Upper lobe of left lung (tissue), 6 donors: ENCODE results near the gene TMEM119. TPM values are rescaled to one million over a fixed set of nuclear protein-coding genes. Genes with fewer than 3 reads are reported as not detected.

Experiments used
- ATAC-seq, 2 donors: fragments of 200-7000 bp; cut with Tn5 transposase; one replicate each; pipeline ENCODE4 v1.9.1; 2022; ENCODE audit warnings: mild to moderate bottlenecking in 2 of 2, moderate library complexity in 2 of 2; ENCODE audit not compliant: low FRiP score in 2 of 2
- DNase-seq, 2 donors: peaks; one replicate each; pipeline ENCODE4 v3.0.0-alpha.2; 2019 to 2020
- H3K27ac ChIP-seq, 4 donors: fragments of 200-600 bp; sonication (generic); one replicate each; pipeline ENCODE4 v1.5.1; 2016 to 2019
- H3K27me3 ChIP-seq, 4 donors: fragments of 200-600 bp; sonication (generic); one replicate each; pipeline ENCODE4 v1.5.1; 2017 to 2019
- H3K36me3 ChIP-seq, 4 donors: fragments of 200-600 bp; sonication (generic); one replicate each; pipeline ENCODE4 v1.5.1; 2016 to 2019
- H3K4me1 ChIP-seq, 4 donors: fragments of 200-600 bp; sonication (generic); one replicate each; pipeline ENCODE4 v1.5.1; 2018 to 2019
- H3K4me3 ChIP-seq, 4 donors: fragments of 200-600 bp; sonication (generic); one replicate each; pipeline ENCODE4 v1.5.1; 2017 to 2019; ENCODE audit warnings: mild to moderate bottlenecking in 2 of 4, moderate library complexity in 1 of 4
- H3K9me3 ChIP-seq, 4 donors: fragments of 200-600 bp; sonication (generic); one replicate each; pipeline ENCODE4 v1.5.1; 2018 to 2019
- CTCF ChIP-seq, 6 experiments: fragments of 450-650 bp in 4 of 6; fragments of 200-600 bp in 2 of 6; sonication (generic) in 2 of 6; IDR thresholded peaks; one replicate each; pipeline ENCODE4 v1.5.1; 2016 to 2019; ENCODE audit warnings: antibody characterized with exemption in 6 of 6
- EP300 ChIP-seq, 4 donors: sonication (generic); formaldehyde crosslinking; IDR thresholded peaks; one replicate each; pipeline ENCODE4 v1.5.1; 2017; ENCODE audit warnings: antibody characterized with exemption in 4 of 4, control low read depth in 2 of 4
- POLR2A ChIP-seq, 4 donors: fragments of 450-650 bp; IDR thresholded peaks; one replicate each; pipeline ENCODE4 v1.5.1; 2016 to 2017; ENCODE audit warnings: antibody characterized with exemption in 4 of 4, mild to moderate bottlenecking in 2 of 4
- POLR2AphosphoS5 ChIP-seq, 2 donors: sonication (generic); formaldehyde crosslinking; IDR thresholded peaks; one replicate each; pipeline ENCODE4 v1.5.1; 2017; ENCODE audit warnings: antibody characterized with exemption in 2 of 2
- WGBS, 2 donors: methylation state at CpG; one replicate each; pipeline ENCODE4 v1.1.5; 2017 to 2018; 5-methylcytosine and 5-hydroxymethylcytosine counted together
- total RNA-seq, 6 donors: library from RNA; depleted of rRNA in 4 of 6; stranded (reverse); fragments of >200 nt in 4 of 6; gene quantifications; one replicate each; pipeline versions ENCODE4 v1.1.0 to v1.2.1, GENCODE V29; 2016 to 2021
- donor health status: DM: no; HTN: no; CAD: no; lungs with moderate emphysema.
- donor health status: DM: no; HTN: yes; CAD: no; lungs with severe emphysema.

TMEM119 gene
- total RNA-seq, 6 donors from 2014 or later = 1.5 to 50.7 (median 20.5) TPM

DNA sequence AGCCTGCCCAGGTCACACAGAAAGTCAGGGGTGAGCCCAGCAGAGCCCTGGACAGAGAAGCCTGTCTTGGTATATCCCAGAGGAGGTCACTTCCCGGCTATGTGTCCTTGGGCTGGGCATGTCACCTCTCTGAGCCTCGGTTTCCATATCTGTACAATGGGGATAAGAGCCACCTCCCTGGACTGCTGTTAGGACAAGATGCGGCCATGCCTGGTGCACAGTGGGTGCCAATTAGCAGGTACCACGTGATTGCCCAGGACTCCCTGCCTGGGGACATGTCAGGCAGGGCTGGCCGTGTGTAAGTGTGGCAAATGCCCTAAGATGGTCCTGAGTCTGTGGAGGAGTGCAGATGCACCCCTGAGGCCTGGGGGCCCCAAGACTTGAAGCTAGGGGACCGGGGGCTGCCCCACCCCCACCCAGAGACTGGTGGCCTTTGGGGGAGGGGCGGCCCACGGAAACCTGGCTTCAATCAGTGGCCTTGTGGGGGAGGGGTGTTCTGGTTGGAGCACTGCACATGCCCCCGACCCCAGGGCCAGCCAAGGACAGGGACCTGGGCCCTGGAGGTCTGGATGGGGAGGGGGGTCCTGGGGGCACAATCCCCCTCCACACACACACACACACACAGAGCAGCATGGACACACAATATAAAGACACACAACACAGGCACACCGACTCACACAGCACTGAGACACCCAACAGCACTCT is 878 bp downstream of the TMEM119 start:
- no peak for ATAC-seq
- H3K27ac ChIP-seq = peak overlapping the region in 3 of 4 donors; percentile 3 to 60 (median 27)
- no peak for DNase-seq

GRCh38 chr12:108595711-108596647 is 1.9 kb downstream of the TMEM119 start:
- H3K27me3 ChIP-seq = no peaks in the 10 kb centered on the region
- no peaks in the 10 kb centered on the region for H3K4me1 ChIP-seq
- peak overlapping the region in 3 of 4 donors; percentile 29 to 43 (median 40) for H3K4me3 ChIP-seq
- H3K9me3 ChIP-seq = no peaks in the 10 kb centered on the region
- 70 to 81% methylated on average over 15 to 17 of the region's 17 CpGs for WGBS, 2 donors
- H3K36me3 ChIP-seq = no peaks in the 10 kb centered on the region
- no peak for TF ChIP-seq POLR2A (IDR thresholded peaks at IDR 0.05)
- TF ChIP-seq POLR2AphosphoS5 (IDR thresholded peaks at IDR 0.05) = no peak
- TF ChIP-seq EP300 (IDR thresholded peaks at IDR 0.05) = no peak
- no peak for TF ChIP-seq CTCF (IDR thresholded peaks at IDR 0.05)
- peak overlapping the region in 3 of 4 donors; percentile 3 to 36 (median 27) for H3K27ac ChIP-seq
- ATAC-seq = no peak
- DNase-seq = no peak

More for the DNA sequence above, 878 bp downstream of the TMEM119 start:
- H3K27me3 ChIP-seq = no peaks in the 10 kb centered on the region
- H3K9me3 ChIP-seq = no peaks in the 10 kb centered on the region
- H3K4me1 ChIP-seq = no peaks in the 10 kb centered on the region
- TF ChIP-seq POLR2A (IDR thresholded peaks at IDR 0.05) (no peak), EP300 (IDR thresholded peaks at IDR 0.05) (no peak), POLR2AphosphoS5 (IDR thresholded peaks at IDR 0.05) (no peak), CTCF (IDR thresholded peaks at IDR 0.05) (no peak)
- 68% methylated on average over 8 of the region's 10 CpGs; no CpG with 5 or more reads in 1 of the 2 donors for WGBS, 2 donors
- H3K4me3 ChIP-seq = peak overlapping the region; percentile 3 to 43 (median 34)
- no peaks in the 10 kb centered on the region for H3K36me3 ChIP-seq

DNA sequence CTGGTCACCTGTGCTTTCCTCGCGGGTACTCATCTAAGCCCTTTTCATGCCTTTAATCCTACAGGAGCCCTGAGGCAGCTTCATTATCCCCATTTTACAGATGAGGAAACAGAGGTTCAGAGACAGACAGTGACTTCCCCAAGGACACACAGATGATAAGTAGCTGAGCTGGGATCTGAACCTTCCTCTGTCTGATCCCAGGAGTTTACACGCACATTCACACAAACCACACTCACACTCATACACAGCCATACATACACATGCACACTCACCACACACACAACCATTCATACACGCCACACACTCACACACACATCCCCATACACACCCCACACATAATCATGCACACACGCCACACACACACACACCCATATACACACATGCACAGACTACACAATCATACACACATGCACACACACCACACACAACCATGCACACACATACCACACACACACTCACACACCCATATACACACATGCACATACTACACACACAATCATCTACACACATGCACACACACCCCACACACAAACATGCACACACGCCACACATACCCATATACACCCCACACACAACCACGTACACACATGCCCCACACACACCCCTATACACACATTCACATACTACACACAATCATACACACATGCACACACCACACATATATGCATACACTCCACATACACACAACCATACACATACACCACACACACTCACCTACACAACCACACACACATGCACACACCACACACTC is 2.7 kb downstream of the TMEM119 start:
- Histone ChIP-seq H3K4me3 (peak overlapping the region in 1 of 4 donors; percentile 43), H3K4me1 (no peaks in the 10 kb centered on the region), H3K27me3 (no peaks in the 10 kb centered on the region), H3K9me3 (no peaks in the 10 kb centered on the region), H3K27ac (peak overlapping the region in 1 of 4 donors; percentile 36), H3K36me3 (no peaks in the 10 kb centered on the region)
- WGBS, 2 donors = 84 to 96% methylated on average over 7 of the region's 7 CpGs
- no peak for DNase-seq
- TF ChIP-seq POLR2AphosphoS5 (IDR thresholded peaks at IDR 0.05) = no peak
- no peak for TF ChIP-seq POLR2A (IDR thresholded peaks at IDR 0.05)
- no peak for ATAC-seq

GRCh38 chr12:108594323-108594903 is 3.5 kb downstream of the TMEM119 start:
- H3K27ac ChIP-seq = peak overlapping the region in 2 of 4 donors; percentile 23 to 34
- H3K27me3 ChIP-seq = no peaks in the 10 kb centered on the region
- no peaks in the 10 kb centered on the region for H3K4me1 ChIP-seq
- H3K36me3 ChIP-seq = no peaks in the 10 kb centered on the region
- WGBS, 2 donors = 96 to 98% methylated on average over 10 of the region's 10 CpGs
- ATAC-seq (no peak), DNase-seq (no peak)
- no peaks in the 10 kb centered on the region for H3K9me3 ChIP-seq
- TF ChIP-seq EP300 (IDR thresholded peaks at IDR 0.05) = no peak
- H3K4me3 ChIP-seq = no peak overlapping the region

- no peaks in the 10 kb centered on the region for H3K9me3 ChIP-seq
- no peaks in the 10 kb centered on the region for H3K36me3 ChIP-seq
- peak in 1 of 2 donors; percentile 74 for DNase-seq
- H3K4me3 ChIP-seq = no peak overlapping the region
- 94 to 95% methylated on average over 18 to 25 of the region's 25 CpGs for WGBS, 2 donors
- no peak overlapping the region for H3K27ac ChIP-seq
- no peak for ATAC-seq
- H3K27me3 ChIP-seq = no peaks in the 10 kb centered on the region
- H3K4me1 ChIP-seq = no peaks in the 10 kb centered on the region
- TF ChIP-seq CTCF (IDR thresholded peaks at IDR 0.05) (no peak), POLR2AphosphoS5 (IDR thresholded peaks at IDR 0.05) (no peak), POLR2A (IDR thresholded peaks at IDR 0.05) (no peak), EP300 (IDR thresholded peaks at IDR 0.05) (no peak)
These were observed 5.6 kb downstream of the TMEM119 start for GRCh38 chr12:108592033-108592909.
